Mesothelial cell of epicardium (in vitro differentiated cells): Measurements from ENCODE around the gene TRIM32. TPM values are rescaled to one million over a fixed set of nuclear protein-coding genes. Genes with fewer than 3 reads are reported as not detected.

ENCODE experiments used
- DNase-seq, 2 experiments: peaks; one replicate each; pipeline ENCODE4 v3.0.0; 2021; ENCODE audit warnings: low spot score in 2 of 2; ENCODE audit not compliant: unreplicated experiment in 2 of 2
- H3K27ac Mint-ChIP-seq: 2 replicates; pipeline ENCODE4 v1.8.0; 2021; ENCODE audit warnings: mixed read lengths
- H3K27me3 Mint-ChIP-seq: 2 replicates; pipeline ENCODE4 v1.8.0; 2021; ENCODE audit warnings: low read depth, mixed read lengths
- H3K36me3 Mint-ChIP-seq: 2 replicates; pipeline ENCODE4 v1.8.0; 2021; ENCODE audit warnings: mixed read lengths
- H3K4me1 Mint-ChIP-seq: 2 replicates; pipeline ENCODE4 v1.8.0; 2021; ENCODE audit warnings: mixed read lengths
- H3K4me3 Mint-ChIP-seq: 2 replicates; pipeline ENCODE4 v1.8.0; 2021; ENCODE audit warnings: mild to moderate bottlenecking, moderate library complexity, mixed read lengths
- H3K9me3 Mint-ChIP-seq: 2 replicates; pipeline ENCODE4 v1.8.0; 2021; ENCODE audit warnings: mixed read lengths
- total RNA-seq: library from RNA; stranded (reverse); gene quantifications from 3 replicates; pipeline ENCODE4 v1.2.1, GENCODE V29; 2021
- TF ChIP-seq, protein P1 (sequence below): fragments of 200-600 bp; sonication (generic); IDR thresholded peaks from one replicate; pipeline ENCODE4 v1.5.0; 2021; ENCODE audit warnings: antibody characterized with exemption; ENCODE audit not compliant: unreplicated experiment

TRIM32 gene
- total RNA-seq, 1 donor from 2014 or later: 33.6 TPM

DNA sequence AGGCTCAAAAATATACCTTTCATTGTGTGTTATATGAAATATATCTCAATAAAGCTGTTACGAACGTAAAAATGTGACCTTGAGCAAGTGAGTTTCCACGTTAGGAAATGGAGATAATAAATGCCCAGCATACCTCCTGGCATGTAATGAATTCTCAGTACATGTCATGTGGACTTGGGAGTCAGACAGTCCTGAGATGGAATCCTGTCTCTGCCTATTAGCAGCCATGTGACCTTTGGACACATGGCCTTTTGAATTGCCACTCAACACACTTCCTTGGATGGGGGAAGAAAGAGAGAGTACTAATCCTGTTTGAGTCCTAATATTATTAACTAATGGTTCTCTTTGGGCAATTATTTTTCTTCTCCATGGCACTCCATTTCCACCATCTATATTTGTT lies 25.7 kb downstream of the TRIM32 start:
- no peaks in the 10 kb centered on the region for H3K27me3 Mint-ChIP-seq
- H3K9me3 Mint-ChIP-seq: no peaks in the 10 kb centered on the region
- H3K36me3 Mint-ChIP-seq: no peaks in the 10 kb centered on the region
- H3K4me3 Mint-ChIP-seq: no peak overlapping the region
- TF ChIP-seq, protein P1, sequence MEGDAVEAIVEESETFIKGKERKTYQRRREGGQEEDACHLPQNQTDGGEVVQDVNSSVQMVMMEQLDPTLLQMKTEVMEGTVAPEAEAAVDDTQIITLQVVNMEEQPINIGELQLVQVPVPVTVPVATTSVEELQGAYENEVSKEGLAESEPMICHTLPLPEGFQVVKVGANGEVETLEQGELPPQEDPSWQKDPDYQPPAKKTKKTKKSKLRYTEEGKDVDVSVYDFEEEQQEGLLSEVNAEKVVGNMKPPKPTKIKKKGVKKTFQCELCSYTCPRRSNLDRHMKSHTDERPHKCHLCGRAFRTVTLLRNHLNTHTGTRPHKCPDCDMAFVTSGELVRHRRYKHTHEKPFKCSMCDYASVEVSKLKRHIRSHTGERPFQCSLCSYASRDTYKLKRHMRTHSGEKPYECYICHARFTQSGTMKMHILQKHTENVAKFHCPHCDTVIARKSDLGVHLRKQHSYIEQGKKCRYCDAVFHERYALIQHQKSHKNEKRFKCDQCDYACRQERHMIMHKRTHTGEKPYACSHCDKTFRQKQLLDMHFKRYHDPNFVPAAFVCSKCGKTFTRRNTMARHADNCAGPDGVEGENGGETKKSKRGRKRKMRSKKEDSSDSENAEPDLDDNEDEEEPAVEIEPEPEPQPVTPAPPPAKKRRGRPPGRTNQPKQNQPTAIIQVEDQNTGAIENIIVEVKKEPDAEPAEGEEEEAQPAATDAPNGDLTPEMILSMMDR: no peak
- H3K27ac Mint-ChIP-seq: no peak overlapping the region
- peaks cover 7% of the 10 kb centered on the region for H3K4me1 Mint-ChIP-seq
- no peak for DNase-seq

DNA sequence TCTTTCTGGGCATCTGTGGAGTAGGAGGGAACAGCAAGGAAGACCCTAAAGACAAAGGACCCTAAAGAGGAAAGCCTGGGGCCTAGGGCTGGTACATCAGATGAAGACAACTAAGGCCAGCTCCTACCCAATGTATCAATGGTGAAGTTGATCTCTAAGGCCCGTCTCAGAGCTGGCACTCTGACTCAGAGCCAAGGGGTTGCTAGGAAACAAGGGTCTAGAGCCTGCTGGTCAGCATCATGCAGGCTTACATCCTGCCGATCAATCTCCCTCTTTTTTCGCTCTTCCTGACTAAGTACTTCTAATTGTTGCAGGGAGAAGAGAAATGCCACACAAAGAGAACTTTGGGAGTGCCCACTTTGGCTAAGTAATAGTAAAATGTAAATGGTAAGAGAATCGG lies 26.2 kb downstream of the TRIM32 start:
- Mint-ChIP-seq H3K27ac (no peak overlapping the region), H3K27me3 (no peaks in the 10 kb centered on the region), H3K36me3 (no peaks in the 10 kb centered on the region), H3K4me1 (peaks cover 7% of the 10 kb centered on the region), H3K9me3 (no peaks in the 10 kb centered on the region), H3K4me3 (no peak overlapping the region)
- DNase-seq: no peak
- TF ChIP-seq, protein P1: no peak

DNA sequence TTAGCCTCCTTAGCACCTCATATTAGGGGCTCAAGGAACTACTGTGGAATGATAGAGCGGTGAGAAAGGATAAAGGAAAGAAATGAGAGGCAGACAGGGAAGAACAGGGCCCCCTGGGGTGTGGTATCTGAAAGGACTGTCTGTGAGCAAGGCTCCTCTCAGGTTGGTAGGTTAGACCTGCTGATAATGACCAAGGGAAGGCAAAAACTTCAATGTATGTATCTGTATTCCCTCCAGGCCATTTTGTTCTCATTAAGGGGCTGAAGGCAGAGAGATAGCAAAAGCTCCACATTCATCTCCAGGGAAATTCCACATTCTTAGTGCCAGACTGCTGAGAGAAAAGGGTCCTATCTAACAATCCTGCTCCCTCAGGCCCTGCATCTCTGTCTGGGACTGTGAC lies 28.6 kb downstream of the TRIM32 start:
- H3K9me3 Mint-ChIP-seq: no peaks in the 10 kb centered on the region
- TF ChIP-seq, protein P1: no peak
- H3K4me1 Mint-ChIP-seq: peaks cover 14% of the 10 kb centered on the region
- H3K36me3 Mint-ChIP-seq: no peaks in the 10 kb centered on the region
- DNase-seq: no peak
- H3K4me3 Mint-ChIP-seq: no peak overlapping the region
- H3K27me3 Mint-ChIP-seq: no peaks in the 10 kb centered on the region
- no peak overlapping the region for H3K27ac Mint-ChIP-seq

DNA sequence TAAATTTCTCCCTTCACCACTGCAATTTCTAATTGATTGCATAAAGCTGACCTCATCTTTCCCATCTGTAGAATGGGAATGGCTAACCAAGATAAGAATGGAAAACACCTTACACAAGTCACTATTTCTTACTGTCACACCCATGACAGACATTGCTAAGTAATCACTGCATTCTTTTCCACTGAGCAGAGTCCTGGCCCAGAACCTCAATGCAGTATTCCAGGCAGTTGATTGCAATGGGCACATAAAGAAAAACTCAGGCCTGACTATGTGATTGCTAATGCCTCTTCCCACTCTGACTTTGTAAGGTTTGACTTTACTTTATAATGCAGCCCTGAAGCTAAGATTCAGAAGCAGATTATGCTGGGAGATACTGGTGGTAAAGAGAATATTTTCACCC lies 29.3 kb downstream of the TRIM32 start:
- H3K27me3 Mint-ChIP-seq: no peaks in the 10 kb centered on the region
- TF ChIP-seq, protein P1: no peak
- no peak overlapping the region for H3K4me3 Mint-ChIP-seq
- H3K36me3 Mint-ChIP-seq: no peaks in the 10 kb centered on the region
- no peak overlapping the region for H3K27ac Mint-ChIP-seq
- DNase-seq: no peak
- H3K4me1 Mint-ChIP-seq: peaks cover 15% of the 10 kb centered on the region
- no peaks in the 10 kb centered on the region for H3K9me3 Mint-ChIP-seq

DNA sequence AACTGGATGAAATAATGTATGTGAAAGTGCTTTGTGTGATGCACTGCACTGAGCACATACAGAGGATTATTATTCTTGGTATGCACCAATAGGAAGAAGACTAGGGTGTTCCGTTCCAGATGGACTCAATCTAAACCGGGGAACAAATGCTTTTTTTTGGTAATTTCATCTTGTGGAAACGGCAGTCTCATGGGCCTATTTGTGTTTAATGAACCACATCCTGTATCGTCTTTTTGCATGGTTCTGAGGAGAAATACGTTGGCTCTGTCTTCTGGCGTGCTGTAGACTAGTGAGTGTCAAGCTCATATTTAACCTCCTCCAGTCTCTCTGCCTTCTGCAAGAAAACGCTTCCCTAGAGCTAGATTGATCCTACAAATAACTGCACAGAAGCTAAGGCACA lies 30.0 kb downstream of the TRIM32 start:
- TF ChIP-seq, protein P1: no peak
- peaks cover 15% of the 10 kb centered on the region for H3K4me1 Mint-ChIP-seq
- H3K9me3 Mint-ChIP-seq: no peaks in the 10 kb centered on the region
- DNase-seq: no peak
- no peaks in the 10 kb centered on the region for H3K36me3 Mint-ChIP-seq
- no peak overlapping the region for H3K27ac Mint-ChIP-seq
- no peaks in the 10 kb centered on the region for H3K27me3 Mint-ChIP-seq
- no peak overlapping the region for H3K4me3 Mint-ChIP-seq

DNA sequence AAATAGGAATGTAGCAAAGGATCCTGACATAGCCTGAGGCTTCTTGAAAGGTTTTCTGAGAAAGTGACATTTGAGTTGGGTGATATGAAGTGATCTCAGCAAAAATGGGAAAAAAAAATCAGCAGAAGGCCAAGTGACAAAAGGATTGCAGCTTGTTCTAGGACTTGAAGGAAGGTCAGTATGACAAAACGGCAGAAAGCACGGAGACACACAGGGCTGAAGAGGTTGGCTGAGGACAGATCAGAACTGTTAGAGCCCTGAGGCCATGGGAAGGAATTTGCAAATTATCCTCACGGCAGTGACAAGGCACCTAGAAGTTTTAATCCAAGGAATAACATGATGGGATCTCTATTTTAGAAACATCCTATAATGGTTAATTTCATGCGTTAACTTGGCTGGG lies 31.0 kb downstream of the TRIM32 start:
- Mint-ChIP-seq H3K27ac (no peak overlapping the region), H3K36me3 (no peaks in the 10 kb centered on the region), H3K4me1 (peaks cover 15% of the 10 kb centered on the region), H3K4me3 (no peak overlapping the region), H3K27me3 (no peaks in the 10 kb centered on the region), H3K9me3 (no peaks in the 10 kb centered on the region)
- TF ChIP-seq, protein P1: no peak
- no peak for DNase-seq
